ENCODE measurements around the gene PRKCZ. TPM values are rescaled to one million over a fixed set of nuclear protein-coding genes. Genes with fewer than 3 reads are reported as not detected.

Gene PRKCZ
- total RNA-seq, 2 donors from 2014 or later = 34.5 to 46.7 TPM

GRCh38 chr1:2073382-2074230, 23.4 kb downstream of the PRKCZ start:
- WGBS = 64% methylated on average over 58 of the region's 59 CpGs
- no peaks in the 10 kb centered on the region for H3K27me3 ChIP-seq (replicated peaks; ENCODE audit: insufficient read depth)
- H3K36me3 ChIP-seq = no peaks in the 10 kb centered on the region
- intact Hi-C loops (cut with DNase I) = no loop called here
- TF ChIP-seq POLR2AphosphoS5 (IDR thresholded peaks at IDR 0.05) (no peak), CTCF (IDR thresholded peaks at IDR 0.05) (no peak), POLR2A (IDR thresholded peaks at IDR 0.05) (no peak)
- no peaks in the 10 kb centered on the region for H3K9me3 ChIP-seq
- no peak overlapping the region for H3K4me3 ChIP-seq
- H3K4me1 ChIP-seq (replicated peaks) = no peaks in the 10 kb centered on the region
- H3K27ac ChIP-seq = no peak overlapping the region
- DNase-seq (ENCODE audit: low spot score) = no peak

GRCh38 chr1:2074396-2074795, 24.2 kb downstream of the PRKCZ start:
- Histone ChIP-seq H3K27ac (no peak overlapping the region), H3K27me3 (replicated peaks; ENCODE audit: insufficient read depth) (no peaks in the 10 kb centered on the region), H3K9me3 (no peaks in the 10 kb centered on the region), H3K4me1 (replicated peaks) (no peaks in the 10 kb centered on the region), H3K4me3 (no peak overlapping the region), H3K36me3 (no peaks in the 10 kb centered on the region)
- TF ChIP-seq CTCF (IDR thresholded peaks at IDR 0.05) = no peak
- no peak for TF ChIP-seq POLR2A (IDR thresholded peaks at IDR 0.05)
- no peak for TF ChIP-seq POLR2AphosphoS5 (IDR thresholded peaks at IDR 0.05)
- intact Hi-C loops (cut with DNase I) = no loop called here
- 81% methylated on average over 19 of the region's 19 CpGs for WGBS
- no peak for DNase-seq (ENCODE audit: low spot score)

GRCh38 chr1:2074944-2075740, 24.9 kb downstream of the PRKCZ start:
- Histone ChIP-seq H3K4me1 (replicated peaks) (no peaks in the 10 kb centered on the region), H3K9me3 (no peaks in the 10 kb centered on the region), H3K27ac (no peak overlapping the region), H3K4me3 (no peak overlapping the region), H3K27me3 (replicated peaks; ENCODE audit: insufficient read depth) (no peaks in the 10 kb centered on the region), H3K36me3 (no peaks in the 10 kb centered on the region)
- WGBS = 82% methylated on average over 38 of the region's 38 CpGs
- DNase-seq (ENCODE audit: low spot score) = no peak
- TF ChIP-seq POLR2AphosphoS5 (IDR thresholded peaks at IDR 0.05) (no peak), CTCF (IDR thresholded peaks at IDR 0.05) (no peak), POLR2A (IDR thresholded peaks at IDR 0.05) (no peak)
- intact Hi-C loops (cut with DNase I) = no loop called here

GRCh38 chr1:2076826-2077225, 26.6 kb downstream of the PRKCZ start:
- no peak for DNase-seq (ENCODE audit: low spot score)
- Histone ChIP-seq H3K27me3 (replicated peaks; ENCODE audit: insufficient read depth) (no peaks in the 10 kb centered on the region), H3K9me3 (no peaks in the 10 kb centered on the region), H3K27ac (no peak overlapping the region), H3K4me1 (replicated peaks) (no peaks in the 10 kb centered on the region), H3K36me3 (no peaks in the 10 kb centered on the region), H3K4me3 (no peak overlapping the region)
- intact Hi-C loops (cut with DNase I) = no loop called here
- whole genome bisulfite sequencing = 95% methylated on average over 20 of the region's 21 CpGs
- TF ChIP-seq POLR2AphosphoS5 (IDR thresholded peaks at IDR 0.05) (no peak), CTCF (IDR thresholded peaks at IDR 0.05) (no peak), POLR2A (IDR thresholded peaks at IDR 0.05) (no peak)
